ENCODE measurements around the gene CDKN2AIPNL. TPM values are rescaled to one million over a fixed set of nuclear protein-coding genes. Genes with fewer than 3 reads are reported as not detected.

CDKN2AIPNL gene
- total RNA-seq, 1 donor from 2014 or later = 14.5 TPM

DNA sequence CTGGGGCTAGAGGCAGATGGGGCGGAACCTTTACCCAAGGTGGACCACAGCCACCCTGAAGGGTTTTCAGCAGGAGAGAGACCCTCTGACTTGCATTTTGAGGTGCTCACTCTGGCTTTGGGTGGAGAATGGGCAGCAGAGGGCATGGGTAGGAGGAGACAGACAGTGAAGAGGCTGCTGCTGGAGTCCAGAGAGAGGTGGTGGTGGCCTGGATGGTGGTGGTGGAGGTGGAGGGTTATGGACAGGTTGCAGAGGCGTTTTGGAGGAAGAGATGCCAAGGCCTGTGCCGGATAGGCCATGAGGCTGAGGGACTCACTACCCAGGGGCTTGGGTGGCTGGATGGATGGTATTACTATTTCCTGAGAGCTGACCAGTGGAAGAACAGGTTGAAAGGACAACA, 46.1 kb upstream of the CDKN2AIPNL start:
- DNase-seq (peak; percentile 10), ATAC-seq (no peak)
- intact Hi-C loops (cut with DNase I) = no loop called here
- H3K27me3 ChIP-seq (ENCODE audit: low read depth) = no peaks in the 10 kb centered on the region
- no peak overlapping the region for H3K27ac ChIP-seq
- TF ChIP-seq, protein P1, sequence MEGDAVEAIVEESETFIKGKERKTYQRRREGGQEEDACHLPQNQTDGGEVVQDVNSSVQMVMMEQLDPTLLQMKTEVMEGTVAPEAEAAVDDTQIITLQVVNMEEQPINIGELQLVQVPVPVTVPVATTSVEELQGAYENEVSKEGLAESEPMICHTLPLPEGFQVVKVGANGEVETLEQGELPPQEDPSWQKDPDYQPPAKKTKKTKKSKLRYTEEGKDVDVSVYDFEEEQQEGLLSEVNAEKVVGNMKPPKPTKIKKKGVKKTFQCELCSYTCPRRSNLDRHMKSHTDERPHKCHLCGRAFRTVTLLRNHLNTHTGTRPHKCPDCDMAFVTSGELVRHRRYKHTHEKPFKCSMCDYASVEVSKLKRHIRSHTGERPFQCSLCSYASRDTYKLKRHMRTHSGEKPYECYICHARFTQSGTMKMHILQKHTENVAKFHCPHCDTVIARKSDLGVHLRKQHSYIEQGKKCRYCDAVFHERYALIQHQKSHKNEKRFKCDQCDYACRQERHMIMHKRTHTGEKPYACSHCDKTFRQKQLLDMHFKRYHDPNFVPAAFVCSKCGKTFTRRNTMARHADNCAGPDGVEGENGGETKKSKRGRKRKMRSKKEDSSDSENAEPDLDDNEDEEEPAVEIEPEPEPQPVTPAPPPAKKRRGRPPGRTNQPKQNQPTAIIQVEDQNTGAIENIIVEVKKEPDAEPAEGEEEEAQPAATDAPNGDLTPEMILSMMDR (IDR thresholded peaks at IDR 0.05) = no peak
- H3K4me1 ChIP-seq = no peaks in the 10 kb centered on the region
- no peaks in the 10 kb centered on the region for H3K36me3 ChIP-seq
- H3K4me3 ChIP-seq = no peak overlapping the region
- H3K9me3 ChIP-seq = no peaks in the 10 kb centered on the region

DNA sequence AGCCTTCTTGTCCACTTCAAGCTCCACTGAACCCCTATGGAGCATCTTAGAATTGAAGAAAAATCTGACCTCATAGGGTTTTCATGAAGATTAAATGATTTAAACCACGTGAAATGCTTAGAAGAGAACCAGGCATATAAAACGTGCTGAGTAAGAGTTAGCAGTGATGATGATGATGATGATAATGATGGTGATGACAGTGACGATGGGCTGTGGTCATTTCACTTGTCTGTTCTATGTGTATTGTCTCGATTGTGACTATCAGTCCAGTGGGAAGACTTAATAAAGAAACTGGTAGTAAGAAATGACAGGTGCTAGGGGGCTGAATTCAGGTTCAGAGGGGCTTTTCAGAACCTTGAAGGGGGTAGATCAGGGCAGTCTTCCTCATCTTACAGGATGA, 45.1 kb upstream of the CDKN2AIPNL start:
- no peak for DNase-seq
- intact Hi-C loops (cut with DNase I) = no loop called here
- TF ChIP-seq, protein P1 (IDR thresholded peaks at IDR 0.05) = no peak

DNA sequence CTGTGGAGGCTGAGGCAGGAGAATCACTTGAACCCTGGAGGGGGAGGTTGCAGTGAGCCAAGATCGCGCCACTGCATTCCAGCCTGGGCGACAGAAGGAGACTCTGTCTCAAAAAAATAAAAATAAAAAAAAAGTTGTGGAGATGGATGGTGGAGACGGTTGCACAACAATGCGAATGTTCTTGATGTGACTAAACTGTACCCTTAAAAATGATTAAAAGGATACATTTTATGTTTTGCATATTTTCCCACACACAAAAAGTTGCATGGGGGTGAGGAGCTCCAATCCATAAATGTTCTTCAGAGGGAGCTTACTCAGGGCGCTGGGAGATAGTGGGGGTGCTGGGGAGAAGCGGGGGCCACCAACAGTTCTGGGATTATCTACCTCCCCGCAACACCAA, 43.8 kb upstream of the CDKN2AIPNL start:
- DNase-seq (no peak), ATAC-seq (no peak)
- Histone ChIP-seq H3K4me1 (no peaks in the 10 kb centered on the region), H3K9me3 (no peaks in the 10 kb centered on the region), H3K27ac (no peak overlapping the region), H3K36me3 (no peaks in the 10 kb centered on the region), H3K27me3 (ENCODE audit: low read depth) (no peaks in the 10 kb centered on the region), H3K4me3 (no peak overlapping the region)
- intact Hi-C loops (cut with DNase I) = no loop called here
- TF ChIP-seq, protein P1 (IDR thresholded peaks at IDR 0.05) = no peak

More for the DNA sequence above, 45.1 kb upstream of the CDKN2AIPNL start:
- Histone ChIP-seq H3K27me3 (ENCODE audit: low read depth) (no peaks in the 10 kb centered on the region), H3K27ac (no peak overlapping the region), H3K36me3 (no peaks in the 10 kb centered on the region), H3K4me3 (no peak overlapping the region), H3K4me1 (no peaks in the 10 kb centered on the region), H3K9me3 (no peaks in the 10 kb centered on the region)
- ATAC-seq = no peak

DNA sequence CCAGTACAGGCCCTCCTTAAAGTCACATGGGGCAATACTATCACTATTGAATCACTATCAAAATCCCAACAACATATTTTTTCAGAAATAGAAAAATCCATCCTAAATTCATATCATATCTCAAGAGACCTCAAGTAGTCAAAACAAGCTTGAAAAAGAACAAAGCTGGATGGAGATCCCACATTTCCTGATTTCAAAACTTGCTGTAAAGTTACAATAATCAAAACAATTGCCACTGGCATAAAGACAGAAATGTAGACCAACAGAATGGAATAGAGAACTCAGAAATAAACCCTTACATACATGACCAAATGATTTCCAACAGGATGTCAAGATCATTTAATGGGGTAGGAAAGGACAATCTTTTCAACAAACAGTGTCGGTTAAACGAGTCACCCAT, 41.3 kb upstream of the CDKN2AIPNL start:
- TF ChIP-seq, protein P1 (IDR thresholded peaks at IDR 0.05) = no peak
- intact Hi-C loops (cut with DNase I) = no loop called here
- Histone ChIP-seq H3K27me3 (ENCODE audit: low read depth) (no peaks in the 10 kb centered on the region), H3K9me3 (no peaks in the 10 kb centered on the region), H3K36me3 (no peaks in the 10 kb centered on the region), H3K4me3 (no peak overlapping the region), H3K4me1 (no peaks in the 10 kb centered on the region), H3K27ac (no peak overlapping the region)
- ATAC-seq (no peak), DNase-seq (no peak)

DNA sequence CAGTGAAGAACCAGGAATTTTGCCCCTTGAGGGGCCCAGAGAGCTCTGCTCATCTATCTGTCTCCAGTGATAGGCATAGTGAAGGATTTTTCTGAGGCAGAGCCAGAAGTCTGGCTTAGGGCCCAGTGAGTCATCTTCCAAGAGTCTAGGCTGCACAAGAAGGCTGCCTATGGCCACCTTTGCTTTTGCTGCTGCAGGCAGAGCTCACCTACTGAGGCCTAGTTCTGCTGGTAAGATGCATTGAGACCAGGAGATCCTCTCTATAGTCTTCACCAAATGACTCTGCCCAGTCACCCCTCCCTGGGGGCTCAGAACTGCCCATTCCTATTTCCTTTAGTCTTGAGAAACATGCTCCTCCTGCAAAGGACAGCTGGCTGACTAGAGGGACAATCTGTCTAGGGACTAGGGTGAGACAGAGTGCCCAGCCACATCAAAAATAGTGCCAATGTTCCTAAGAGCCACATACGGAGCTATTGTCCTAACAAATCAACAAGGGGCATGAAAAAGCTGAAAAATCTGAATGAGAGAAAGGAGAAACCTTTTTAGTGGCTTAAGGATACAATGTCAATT, 40.3 kb upstream of the CDKN2AIPNL start:
- Histone ChIP-seq H3K4me3 (no peak overlapping the region), H3K4me1 (no peaks in the 10 kb centered on the region), H3K27me3 (ENCODE audit: low read depth) (no peaks in the 10 kb centered on the region), H3K27ac (no peak overlapping the region), H3K36me3 (no peaks in the 10 kb centered on the region), H3K9me3 (no peaks in the 10 kb centered on the region)
- ATAC-seq (peak; percentile 34 to 60), DNase-seq (no peak)
- intact Hi-C loops (cut with DNase I) = no loop called here
- TF ChIP-seq, protein P1 (IDR thresholded peaks at IDR 0.05) = no peak
